ENCODE results near the gene MYO9A. TPM values are rescaled to one million over a fixed set of nuclear protein-coding genes. Genes with fewer than 3 reads are reported as not detected.

Gene MYO9A
- polyA plus RNA-seq, 1 experiment: 15.2 TPM

- H3K9me3 ChIP-seq (ENCODE audit: control insufficient read depth, insufficient read depth, low read length): no peaks in the 10 kb centered on the region
Observed at GRCh38 chr15:71841563-71841962, 276.4 kb downstream of the MYO9A start.

DNA sequence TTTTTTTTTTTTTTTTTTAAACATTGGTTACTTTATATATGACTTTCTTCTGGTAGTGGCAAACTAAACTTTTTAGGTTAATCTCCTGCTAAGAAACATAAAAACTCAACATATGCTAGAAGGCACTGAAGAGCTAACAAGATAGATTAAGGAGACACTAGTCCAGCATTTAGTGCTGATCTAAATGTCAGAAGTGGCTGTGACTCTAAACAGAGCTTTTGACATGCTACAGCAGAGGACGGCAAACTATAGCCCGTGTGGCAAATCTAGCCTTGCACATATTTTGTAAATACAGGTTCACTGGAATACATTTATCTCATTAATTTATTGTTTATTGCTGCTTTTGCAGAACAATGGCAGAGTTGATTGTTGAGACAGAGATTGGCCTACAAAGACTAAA lies 287.0 kb downstream of the MYO9A start:
- Histone ChIP-seq H3K27me3 (ENCODE audit: control insufficient read depth, insufficient read depth, low read length) (no peaks in the 10 kb centered on the region), H3K4me3 (ENCODE audit: low read depth, low read length) (no peak overlapping the region), H3K27ac (ENCODE audit: low read depth, low read length) (no peak overlapping the region), H3K9me3 (ENCODE audit: control insufficient read depth, insufficient read depth, low read length) (no peaks in the 10 kb centered on the region)
- POLR2A ChIA-PET: no interaction called here
- no peak for DNase-seq (ENCODE audit: low read depth, low spot score)
- TF ChIP-seq, protein P1, sequence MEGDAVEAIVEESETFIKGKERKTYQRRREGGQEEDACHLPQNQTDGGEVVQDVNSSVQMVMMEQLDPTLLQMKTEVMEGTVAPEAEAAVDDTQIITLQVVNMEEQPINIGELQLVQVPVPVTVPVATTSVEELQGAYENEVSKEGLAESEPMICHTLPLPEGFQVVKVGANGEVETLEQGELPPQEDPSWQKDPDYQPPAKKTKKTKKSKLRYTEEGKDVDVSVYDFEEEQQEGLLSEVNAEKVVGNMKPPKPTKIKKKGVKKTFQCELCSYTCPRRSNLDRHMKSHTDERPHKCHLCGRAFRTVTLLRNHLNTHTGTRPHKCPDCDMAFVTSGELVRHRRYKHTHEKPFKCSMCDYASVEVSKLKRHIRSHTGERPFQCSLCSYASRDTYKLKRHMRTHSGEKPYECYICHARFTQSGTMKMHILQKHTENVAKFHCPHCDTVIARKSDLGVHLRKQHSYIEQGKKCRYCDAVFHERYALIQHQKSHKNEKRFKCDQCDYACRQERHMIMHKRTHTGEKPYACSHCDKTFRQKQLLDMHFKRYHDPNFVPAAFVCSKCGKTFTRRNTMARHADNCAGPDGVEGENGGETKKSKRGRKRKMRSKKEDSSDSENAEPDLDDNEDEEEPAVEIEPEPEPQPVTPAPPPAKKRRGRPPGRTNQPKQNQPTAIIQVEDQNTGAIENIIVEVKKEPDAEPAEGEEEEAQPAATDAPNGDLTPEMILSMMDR (IDR thresholded peaks at IDR 0.05; ENCODE audit: low read depth, low read length): no peak
- CTCF ChIA-PET: interaction anchor here (0.6 kb wide), 1 partner anchor 329 kb away, joined by 3 read pairs; no protein-coding TSS in a partner anchor

More at GRCh38 chr15:71841563-71841962, 276.4 kb downstream of the MYO9A start:
- TF ChIP-seq, protein P1 (IDR thresholded peaks at IDR 0.05; ENCODE audit: low read depth, low read length): no peak
- no peaks in the 10 kb centered on the region for H3K27me3 ChIP-seq (ENCODE audit: control insufficient read depth, insufficient read depth, low read length)
- ChIA-PET CTCF (no interaction called here), POLR2A (no interaction called here)
- H3K4me3 ChIP-seq (ENCODE audit: low read depth, low read length): no peak overlapping the region
- no peak for DNase-seq (ENCODE audit: low read depth, low spot score)
- H3K27ac ChIP-seq (ENCODE audit: low read depth, low read length): no peak overlapping the region

DNA sequence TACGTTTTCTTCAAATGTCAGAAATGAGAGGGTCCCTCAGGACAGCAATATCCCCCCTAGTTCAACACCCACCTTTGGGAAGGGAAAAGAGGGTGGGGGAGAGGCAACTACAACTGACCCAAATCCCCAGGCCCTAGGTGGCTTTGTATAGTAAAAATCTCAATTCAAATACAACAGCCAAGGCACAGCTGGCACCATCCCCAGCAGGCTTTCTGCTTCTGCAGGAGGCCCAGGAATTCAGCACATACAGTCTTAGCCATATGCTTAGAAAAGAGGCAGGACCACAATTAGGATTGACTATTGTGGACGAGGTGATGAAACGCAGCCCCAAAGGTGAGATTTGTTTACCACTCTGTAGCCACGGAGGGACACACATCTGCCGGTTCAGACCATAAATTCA lies 291.8 kb downstream of the MYO9A start:
- Histone ChIP-seq H3K27me3 (ENCODE audit: control insufficient read depth, insufficient read depth, low read length) (no peaks in the 10 kb centered on the region), H3K4me3 (ENCODE audit: low read depth, low read length) (no peak overlapping the region), H3K27ac (ENCODE audit: low read depth, low read length) (no peak overlapping the region), H3K9me3 (ENCODE audit: control insufficient read depth, insufficient read depth, low read length) (peaks cover 18% of the 10 kb centered on the region; the same call in 1 of the 2 replicates)
- TF ChIP-seq, protein P1 (IDR thresholded peaks at IDR 0.05; ENCODE audit: low read depth, low read length): no peak
- ChIA-PET CTCF (no interaction called here), POLR2A (no interaction called here)
- no peak for DNase-seq (ENCODE audit: low read depth, low spot score)

- H3K27ac ChIP-seq (ENCODE audit: low read depth, low read length): no peak overlapping the region
- POLR2A ChIA-PET: no interaction called here
- no peak overlapping the region for H3K4me3 ChIP-seq (ENCODE audit: low read depth, low read length)
- DNase-seq (ENCODE audit: low read depth, low spot score): no peak
- no peaks in the 10 kb centered on the region for H3K27me3 ChIP-seq (ENCODE audit: control insufficient read depth, insufficient read depth, low read length)
- CTCF ChIA-PET: no interaction called here
- peaks cover 26% of the 10 kb centered on the region for H3K9me3 ChIP-seq (ENCODE audit: control insufficient read depth, insufficient read depth, low read length)
- TF ChIP-seq, protein P1 (IDR thresholded peaks at IDR 0.05; ENCODE audit: low read depth, low read length): no peak
Observed at GRCh38 chr15:71825021-71825730, 292.8 kb downstream of the MYO9A start.

DNA sequence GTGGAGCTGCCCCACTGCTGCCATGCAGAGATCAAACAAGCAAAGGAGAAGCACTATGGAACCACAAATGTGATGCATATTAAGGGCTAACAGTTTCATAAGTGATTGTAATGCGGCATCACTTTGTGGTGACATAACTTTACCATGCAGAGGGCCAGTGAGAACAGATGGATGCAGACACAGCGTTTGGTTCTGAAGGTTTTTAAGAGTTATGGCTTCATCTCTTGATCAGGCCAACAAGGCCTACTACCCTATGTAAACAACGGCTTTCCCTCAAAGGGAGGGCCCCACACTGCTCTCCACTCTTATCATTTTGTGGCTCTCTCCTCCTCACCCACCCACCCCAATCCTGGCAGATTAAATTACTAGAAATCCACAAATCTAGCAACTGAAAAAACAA lies 294.1 kb downstream of the MYO9A start:
- no peak overlapping the region for H3K4me3 ChIP-seq (ENCODE audit: low read depth, low read length)
- ChIA-PET POLR2A (no interaction called here), CTCF (no interaction called here)
- H3K27ac ChIP-seq (ENCODE audit: low read depth, low read length): no peak overlapping the region
- no peaks in the 10 kb centered on the region for H3K27me3 ChIP-seq (ENCODE audit: control insufficient read depth, insufficient read depth, low read length)
- TF ChIP-seq, protein P1 (IDR thresholded peaks at IDR 0.05; ENCODE audit: low read depth, low read length): no peak
- DNase-seq (ENCODE audit: low read depth, low spot score): no peak
- H3K9me3 ChIP-seq (ENCODE audit: control insufficient read depth, insufficient read depth, low read length): peaks cover 35% of the 10 kb centered on the region

All from AG04450 (cell line).